ENCODE data around the gene PTCD1. TPM values are rescaled to one million over a fixed set of nuclear protein-coding genes. Genes with fewer than 3 reads are reported as not detected.

The PTCD1 gene
- total and polyA plus RNA-seq, 2 experiments from 2014 or later, result 12.2 to 13.4 TPM

DNA sequence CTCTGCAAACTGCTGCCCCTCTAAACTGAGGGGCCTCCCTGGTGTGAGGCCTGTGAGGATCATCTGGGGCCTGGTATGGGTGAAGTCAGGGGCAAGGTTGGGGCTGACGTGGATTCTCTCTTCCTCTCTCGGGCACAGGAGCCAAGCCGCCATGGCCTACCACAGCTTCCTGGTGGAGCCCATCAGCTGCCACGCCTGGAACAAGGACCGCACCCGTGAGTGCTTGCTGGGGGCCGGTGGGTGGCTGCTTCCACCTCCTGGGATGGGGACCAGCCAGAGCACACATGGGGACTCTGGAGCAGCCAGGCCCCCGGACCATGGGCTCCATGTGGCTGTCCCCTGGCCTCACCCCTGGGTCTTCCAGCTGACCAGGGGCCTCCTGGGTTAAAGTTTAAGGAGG is 53.0 kb downstream of the PTCD1 start (continued):
- TF ChIP-seq, protein P1, sequence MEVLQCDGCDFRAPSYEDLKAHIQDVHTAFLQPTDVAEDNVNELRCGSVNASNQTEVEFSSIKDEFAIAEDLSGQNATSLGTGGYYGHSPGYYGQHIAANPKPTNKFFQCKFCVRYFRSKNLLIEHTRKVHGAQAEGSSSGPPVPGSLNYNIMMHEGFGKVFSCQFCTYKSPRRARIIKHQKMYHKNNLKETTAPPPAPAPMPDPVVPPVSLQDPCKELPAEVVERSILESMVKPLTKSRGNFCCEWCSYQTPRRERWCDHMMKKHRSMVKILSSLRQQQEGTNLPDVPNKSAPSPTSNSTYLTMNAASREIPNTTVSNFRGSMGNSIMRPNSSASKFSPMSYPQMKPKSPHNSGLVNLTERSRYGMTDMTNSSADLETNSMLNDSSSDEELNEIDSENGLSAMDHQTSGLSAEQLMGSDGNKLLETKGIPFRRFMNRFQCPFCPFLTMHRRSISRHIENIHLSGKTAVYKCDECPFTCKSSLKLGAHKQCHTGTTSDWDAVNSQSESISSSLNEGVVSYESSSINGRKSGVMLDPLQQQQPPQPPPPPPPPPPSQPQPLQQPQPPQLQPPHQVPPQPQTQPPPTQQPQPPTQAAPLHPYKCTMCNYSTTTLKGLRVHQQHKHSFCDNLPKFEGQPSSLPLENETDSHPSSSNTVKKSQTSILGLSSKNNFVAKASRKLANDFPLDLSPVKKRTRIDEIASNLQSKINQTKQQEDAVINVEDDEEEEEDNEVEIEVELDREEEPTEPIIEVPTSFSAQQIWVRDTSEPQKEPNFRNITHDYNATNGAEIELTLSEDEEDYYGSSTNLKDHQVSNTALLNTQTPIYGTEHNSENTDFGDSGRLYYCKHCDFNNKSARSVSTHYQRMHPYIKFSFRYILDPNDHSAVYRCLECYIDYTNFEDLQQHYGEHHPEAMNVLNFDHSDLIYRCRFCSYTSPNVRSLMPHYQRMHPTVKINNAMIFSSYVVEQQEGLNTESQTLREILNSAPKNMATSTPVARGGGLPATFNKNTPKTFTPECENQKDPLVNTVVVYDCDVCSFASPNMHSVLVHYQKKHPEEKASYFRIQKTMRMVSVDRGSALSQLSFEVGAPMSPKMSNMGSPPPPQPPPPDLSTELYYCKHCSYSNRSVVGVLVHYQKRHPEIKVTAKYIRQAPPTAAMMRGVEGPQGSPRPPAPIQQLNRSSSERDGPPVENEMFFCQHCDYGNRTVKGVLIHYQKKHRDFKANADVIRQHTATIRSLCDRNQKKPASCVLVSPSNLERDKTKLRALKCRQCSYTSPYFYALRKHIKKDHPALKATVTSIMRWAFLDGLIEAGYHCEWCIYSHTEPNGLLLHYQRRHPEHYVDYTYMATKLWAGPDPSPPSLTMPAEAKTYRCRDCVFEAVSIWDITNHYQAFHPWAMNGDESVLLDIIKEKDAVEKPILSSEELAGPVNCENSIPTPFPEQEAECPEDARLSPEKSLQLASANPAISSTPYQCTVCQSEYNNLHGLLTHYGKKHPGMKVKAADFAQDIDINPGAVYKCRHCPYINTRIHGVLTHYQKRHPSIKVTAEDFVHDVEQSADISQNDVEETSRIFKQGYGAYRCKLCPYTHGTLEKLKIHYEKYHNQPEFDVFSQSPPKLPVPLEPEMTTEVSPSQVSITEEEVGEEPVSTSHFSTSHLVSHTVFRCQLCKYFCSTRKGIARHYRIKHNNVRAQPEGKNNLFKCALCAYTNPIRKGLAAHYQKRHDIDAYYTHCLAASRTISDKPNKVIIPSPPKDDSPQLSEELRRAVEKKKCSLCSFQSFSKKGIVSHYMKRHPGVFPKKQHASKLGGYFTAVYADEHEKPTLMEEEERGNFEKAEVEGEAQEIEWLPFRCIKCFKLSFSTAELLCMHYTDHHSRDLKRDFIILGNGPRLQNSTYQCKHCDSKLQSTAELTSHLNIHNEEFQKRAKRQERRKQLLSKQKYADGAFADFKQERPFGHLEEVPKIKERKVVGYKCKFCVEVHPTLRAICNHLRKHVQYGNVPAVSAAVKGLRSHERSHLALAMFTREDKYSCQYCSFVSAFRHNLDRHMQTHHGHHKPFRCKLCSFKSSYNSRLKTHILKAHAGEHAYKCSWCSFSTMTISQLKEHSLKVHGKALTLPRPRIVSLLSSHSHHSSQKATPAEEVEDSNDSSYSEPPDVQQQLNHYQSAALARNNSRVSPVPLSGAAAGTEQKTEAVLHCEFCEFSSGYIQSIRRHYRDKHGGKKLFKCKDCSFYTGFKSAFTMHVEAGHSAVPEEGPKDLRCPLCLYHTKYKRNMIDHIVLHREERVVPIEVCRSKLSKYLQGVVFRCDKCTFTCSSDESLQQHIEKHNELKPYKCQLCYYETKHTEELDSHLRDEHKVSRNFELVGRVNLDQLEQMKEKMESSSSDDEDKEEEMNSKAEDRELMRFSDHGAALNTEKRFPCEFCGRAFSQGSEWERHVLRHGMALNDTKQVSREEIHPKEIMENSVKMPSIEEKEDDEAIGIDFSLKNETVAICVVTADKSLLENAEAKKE (CRISPR knock-in tag; IDR thresholded peaks at IDR 0.05), result no peak
- no peak for TF ChIP-seq POLR2AphosphoS5 (IDR thresholded peaks at IDR 0.05; ENCODE audit: low read depth)
- TF ChIP-seq, protein P2, sequence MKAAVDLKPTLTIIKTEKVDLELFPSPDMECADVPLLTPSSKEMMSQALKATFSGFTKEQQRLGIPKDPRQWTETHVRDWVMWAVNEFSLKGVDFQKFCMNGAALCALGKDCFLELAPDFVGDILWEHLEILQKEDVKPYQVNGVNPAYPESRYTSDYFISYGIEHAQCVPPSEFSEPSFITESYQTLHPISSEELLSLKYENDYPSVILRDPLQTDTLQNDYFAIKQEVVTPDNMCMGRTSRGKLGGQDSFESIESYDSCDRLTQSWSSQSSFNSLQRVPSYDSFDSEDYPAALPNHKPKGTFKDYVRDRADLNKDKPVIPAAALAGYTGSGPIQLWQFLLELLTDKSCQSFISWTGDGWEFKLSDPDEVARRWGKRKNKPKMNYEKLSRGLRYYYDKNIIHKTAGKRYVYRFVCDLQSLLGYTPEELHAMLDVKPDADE (IDR thresholded peaks at IDR 0.05), result no peak
- TF ChIP-seq EZH2phosphoT487 (IDR thresholded peaks at IDR 0.05; ENCODE audit: unreplicated experiment), result no peak
- no peak for TF ChIP-seq NANOG (IDR thresholded peaks at IDR 0.05; ENCODE audit: borderline replicate concordance)
- no peak for TF ChIP-seq JUNB (IDR thresholded peaks at IDR 0.05; ENCODE audit: unreplicated experiment)
- no peak for TF ChIP-seq EZH2 (IDR thresholded peaks at IDR 0.05; ENCODE audit: low read depth, unreplicated experiment)
- TF ChIP-seq STAT1 (IDR thresholded peaks at IDR 0.05; ENCODE audit: unreplicated experiment), result no peak

DNA sequence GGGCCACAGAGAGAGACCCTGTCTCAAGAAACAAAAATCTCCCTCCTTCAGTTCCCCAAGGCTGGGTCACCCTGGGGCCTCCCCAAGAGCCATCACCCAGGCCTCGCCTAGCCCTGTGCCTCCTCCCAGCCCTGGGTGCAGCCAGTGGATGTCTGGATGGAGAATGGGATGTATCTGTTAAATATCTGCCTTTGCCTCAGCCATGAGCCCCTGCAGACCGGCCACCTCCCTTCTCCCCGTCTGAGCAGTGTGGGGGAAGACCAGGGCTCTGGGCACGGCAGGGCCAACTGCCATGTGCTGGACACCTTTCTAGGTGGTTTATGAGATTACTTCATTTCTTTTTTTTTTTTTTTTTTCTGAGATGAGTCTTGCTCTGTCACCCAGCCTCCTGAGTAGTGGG is 54.1 kb downstream of the PTCD1 start:
- no peak for ATAC-seq
- no peak overlapping the region for H3K4me3 Mint-ChIP-seq
- TF ChIP-seq ZNF114 (CRISPR knock-in tag; IDR thresholded peaks at IDR 0.05) (no peak), POLR2AphosphoS5 (IDR thresholded peaks at IDR 0.05; ENCODE audit: low read depth) (no peak), STAT1 (IDR thresholded peaks at IDR 0.05; ENCODE audit: unreplicated experiment) (no peak), ZNF331 (CRISPR knock-in tag; IDR thresholded peaks at IDR 0.05; ENCODE audit: low read depth) (no peak)
- TF ChIP-seq, protein P3, sequence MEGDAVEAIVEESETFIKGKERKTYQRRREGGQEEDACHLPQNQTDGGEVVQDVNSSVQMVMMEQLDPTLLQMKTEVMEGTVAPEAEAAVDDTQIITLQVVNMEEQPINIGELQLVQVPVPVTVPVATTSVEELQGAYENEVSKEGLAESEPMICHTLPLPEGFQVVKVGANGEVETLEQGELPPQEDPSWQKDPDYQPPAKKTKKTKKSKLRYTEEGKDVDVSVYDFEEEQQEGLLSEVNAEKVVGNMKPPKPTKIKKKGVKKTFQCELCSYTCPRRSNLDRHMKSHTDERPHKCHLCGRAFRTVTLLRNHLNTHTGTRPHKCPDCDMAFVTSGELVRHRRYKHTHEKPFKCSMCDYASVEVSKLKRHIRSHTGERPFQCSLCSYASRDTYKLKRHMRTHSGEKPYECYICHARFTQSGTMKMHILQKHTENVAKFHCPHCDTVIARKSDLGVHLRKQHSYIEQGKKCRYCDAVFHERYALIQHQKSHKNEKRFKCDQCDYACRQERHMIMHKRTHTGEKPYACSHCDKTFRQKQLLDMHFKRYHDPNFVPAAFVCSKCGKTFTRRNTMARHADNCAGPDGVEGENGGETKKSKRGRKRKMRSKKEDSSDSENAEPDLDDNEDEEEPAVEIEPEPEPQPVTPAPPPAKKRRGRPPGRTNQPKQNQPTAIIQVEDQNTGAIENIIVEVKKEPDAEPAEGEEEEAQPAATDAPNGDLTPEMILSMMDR (conservative IDR thresholded peaks at IDR 0.05; ENCODE audit: low read depth in 2 of 2), result no peak
- no peak overlapping the region for H3K27ac ChIP-seq (ENCODE audit: low read depth)
- 0 out of 2 replicates have a peak, but pooled peaks cover 7% of the 10 kb centered on the region for H3K4me1 ChIP-seq (ENCODE audit: insufficient read depth)
- peaks cover 12% of the 10 kb centered on the region for H3K27me3 Mint-ChIP-seq (ENCODE audit: insufficient read depth, low read depth, poor library complexity)
- H3K4me3 ChIP-seq, result no peak overlapping the region
- DNase-seq (ENCODE audit: low spot score), result no peak
- H3K9me3 Mint-ChIP-seq, result no peaks in the 10 kb centered on the region
- H3K36me3 Mint-ChIP-seq (ENCODE audit: low read depth), result peaks cover 22% of the 10 kb centered on the region
- H3K36me3 ChIP-seq (ENCODE audit: insufficient read depth), result no peaks in the 10 kb centered on the region
- H3K27me3 ChIP-seq (ENCODE audit: insufficient read depth), result no peaks in the 10 kb centered on the region
- H3F3A ChIP-seq (replicated peaks; ENCODE audit: low read depth), result no peaks in the 10 kb centered on the region
- no peak overlapping the region for H3K4me2 ChIP-seq
- peaks cover 8% of the 10 kb centered on the region for H3K4me1 Mint-ChIP-seq
- no peak overlapping the region for H2AFZ ChIP-seq
- H3K27ac Mint-ChIP-seq, result no peak overlapping the region
- H3K9me2 ChIP-seq (ENCODE audit: insufficient read depth), result no peaks in the 10 kb centered on the region
- H4K20me1 ChIP-seq (replicated peaks; ENCODE audit: insufficient read depth), result peaks cover 7% of the 10 kb centered on the region; the same call in 1 of the 2 replicates
- peaks cover 5% of the 10 kb centered on the region; the same call in 1 of the 2 replicates for H3K79me2 ChIP-seq (replicated peaks; ENCODE audit: insufficient read depth)

All from GM23338 (cell line).